K562 (cell line): ENCODE data around the gene ANO9. TPM values are rescaled to one million over a fixed set of nuclear protein-coding genes. Genes with fewer than 3 reads are reported as not detected.

Experiments used
- ATAC-seq: fragments of 200-7000 bp; cut with Tn5 transposase; 3 replicates; pipeline ENCODE4 v1.9.1; 2020; ENCODE audit warnings: moderate library complexity
- BruUV-seq: library from RNA; stranded (reverse); fragments of 400-500 nt; replicated peaks from 2 replicates; lab custom pipeline; 2021; lab: Mats Ljungman, UMichigan
- CTCF ChIA-PET: fragments of 300-600 bp; formaldehyde crosslinking; extraction: SDS; loops from one replicate; lab custom pipeline; 2021; ENCODE audit warnings: low intra/inter-chr PET ratio; lab: Yijun Ruan, JAX
- POLR2A ChIA-PET: fragments of 300-600, 350-650 bp; sonication (Branson Sonifier 250); formaldehyde crosslinking; extraction: SDS; loops from one replicate; lab custom pipeline; 2021; ENCODE audit warnings: antibody characterized with exemption, inconsistent platforms; lab: Yijun Ruan, JAX
- DNase-seq, 4 experiments: peaks; one replicate each; pipeline versions ENCODE4 v3.0.0 to v3.0.0-alpha.2; 2011 to 2018; ENCODE audit warnings: low spot score in 3 of 4, mixed read lengths in 3 of 4; ENCODE audit errors: extremely low read depth in 1 of 4
- FAIRE-seq: peaks from 2 replicates; lab custom pipeline; 2011; peaks lifted over from hg19 to GRCh38; lab: Jason Lieb, UNC
- H2AFZ ChIP-seq: 2 replicates; pipeline ENCODE4 v1.6.0; 2011; ENCODE audit warnings: low read depth, low read length, control low read depth, inconsistent platforms
- H3K27ac ChIP-seq: fragments of 200-600 bp; 3 replicates; pipeline ENCODE4 v1.8.0; 2011; ENCODE audit warnings: low read depth, mild to moderate bottlenecking, control low read depth, inconsistent platforms, low read length, moderate library complexity, mixed read lengths; ENCODE audit errors: extremely low read depth
- H3K27me3 ChIP-seq, 2 experiments: fragments of 300-600 bp in 1 of 2; 2 replicates in 1 of 2; 3 replicates in 1 of 2; pipeline versions ENCODE4 v1.6.0 to v1.8.0; 2011; ENCODE audit warnings: inconsistent platforms in 2 of 2, low read length in 2 of 2, mild to moderate bottlenecking in 1 of 2, mixed read lengths in 1 of 2, moderate library complexity in 1 of 2; ENCODE audit not compliant: control insufficient read depth in 2 of 2, insufficient read depth in 2 of 2
- H3K36me3 ChIP-seq: fragments of 300-600 bp; 3 replicates; pipeline ENCODE4 v1.8.0; 2011; ENCODE audit warnings: mild to moderate bottlenecking, low read length, inconsistent platforms; ENCODE audit not compliant: control insufficient read depth, insufficient read depth
- H3K4me1 ChIP-seq, 2 experiments: fragments of 200-600 bp in 1 of 2; replicated peaks in 1 of 2; 2 replicates in 1 of 2; 3 replicates in 1 of 2; pipeline versions ENCODE4 v1.5.1 to v1.8.0; 2011; ENCODE audit warnings: inconsistent platforms in 2 of 2, low read length in 2 of 2, mild to moderate bottlenecking in 1 of 2, mixed read lengths in 1 of 2, moderate library complexity in 1 of 2; ENCODE audit not compliant: control insufficient read depth in 2 of 2, insufficient read depth in 2 of 2
- H3K4me2 ChIP-seq: 2 replicates; pipeline ENCODE4 v1.6.1; 2011; ENCODE audit warnings: low read length, control low read depth, inconsistent platforms, mixed read lengths; ENCODE audit not compliant: insufficient read depth
- H3K4me3 ChIP-seq: fragments of 200-600 bp; sonication (generic), shearing (Covaris generic); 2 replicates; pipeline ENCODE4 v1.5.1; 2016; ENCODE audit warnings: control low read depth, inconsistent platforms
- H3K79me2 ChIP-seq: fragments of 200-600 bp; 3 replicates; pipeline ENCODE4 v1.8.0; 2011; ENCODE audit warnings: low read length, inconsistent platforms; ENCODE audit not compliant: control insufficient read depth, insufficient read depth
- H3K9ac ChIP-seq, 2 experiments: 2 replicates each; pipeline versions ENCODE4 v1.6.0 to v1.6.1; 2011; ENCODE audit warnings: low read depth in 2 of 2, low read length in 2 of 2, control low read depth in 1 of 2, inconsistent platforms in 1 of 2, mild to moderate bottlenecking in 1 of 2, mixed read lengths in 1 of 2; ENCODE audit not compliant: insufficient read depth in 1 of 2
- H3K9me1 ChIP-seq: one replicate; pipeline ENCODE4 v1.6.0; 2011; ENCODE audit warnings: inconsistent platforms, mild to moderate bottlenecking, low read length, moderate library complexity; ENCODE audit not compliant: control insufficient read depth, insufficient read depth
- H3K9me3 ChIP-seq: replicated peaks from 2 replicates; pipeline ENCODE4 v1.5.1; 2011; ENCODE audit warnings: low read depth, low read length, inconsistent platforms; ENCODE audit not compliant: control insufficient read depth, insufficient read depth
- H4K20me1 ChIP-seq: replicated peaks from 2 replicates; pipeline ENCODE4 v1.6.1; 2011; ENCODE audit warnings: low read length, inconsistent platforms, mixed read lengths; ENCODE audit not compliant: control insufficient read depth, insufficient read depth
- FOSL1 ChIP-seq: fragments of 200-800 bp; sonication (Bioruptor generic); conservative IDR thresholded peaks from 2 replicates; pipeline ENCODE4 v1.6.1; 2016; ENCODE audit warnings: missing genetic modification characterization, missing compliant biosample characterization
- FOXJ3 ChIP-seq: sonication (generic); formaldehyde crosslinking; IDR thresholded peaks from 2 replicates; pipeline ENCODE4 v1.4.0; 2020; ENCODE audit warnings: mild to moderate bottlenecking, missing genetic modification reagents
- SIRT6 ChIP-seq: IDR thresholded peaks from one replicate; pipeline ENCODE4 v1.6.1; 2012; ENCODE audit warnings: low read depth, mild to moderate bottlenecking, control low read depth, inconsistent platforms, low read length, moderate library complexity
- SLC30A9 ChIP-seq: fragments of 250-450 bp; sonication (Bioruptor Pico); IDR thresholded peaks from 2 replicates; pipeline ENCODE4 v1.8.0; 2022; ENCODE audit warnings: mild to moderate bottlenecking, moderate library complexity
- TFAM ChIP-seq: fragments of 250-450 bp; sonication (Bioruptor Pico); conservative IDR thresholded peaks from 2 replicates; pipeline ENCODE4 v1.5.0; 2021; ENCODE audit warnings: mild to moderate bottlenecking, moderate library complexity
- ZNF561 ChIP-seq: fragments of 450-650 bp; formaldehyde crosslinking; conservative IDR thresholded peaks from 2 replicates; pipeline ENCODE4 v1.4.0; 2020; ENCODE audit warnings: mild to moderate bottlenecking, moderate library complexity
- ZNF586 ChIP-seq: fragments of 450-650 bp; formaldehyde crosslinking; conservative IDR thresholded peaks from 2 replicates; pipeline ENCODE4 v1.4.0; 2020; ENCODE audit warnings: mild to moderate bottlenecking, moderate library complexity
- WGBS: fragments of 100-300 bp; shearing (Covaris generic); methylation state at CpG from one replicate; pipeline ENCODE4 v1.1.6; 2016; ENCODE audit warnings: low coverage, mixed read lengths; ENCODE audit not compliant: insufficient coverage; ENCODE audit errors: missing lambda C conversion rate; 5-methylcytosine and 5-hydroxymethylcytosine counted together
- in situ Hi-C: fragments of 300-500 bp; cut with MboI; formaldehyde crosslinking; loops from 4 replicates; pipeline ENCODE4 v1.15.0; 2018; ENCODE audit warnings: inconsistent platforms, mixed read lengths
- intact Hi-C: fragments of 100-400 bp; cut with micrococcal nuclease; formaldehyde crosslinking; loops from 2 replicates; pipeline ENCODE4 v1.14.2; 2022
- polyA plus RNA-seq, 8 experiments: library from polyadenylated mRNA; depleted of rRNA in 4 of 8; stranded (reverse) in 5 of 8; unstranded in 3 of 8; fragments of >200 nt; fragmentation: Nextera tagmentation in 2 of 8; fragmentation: Illumina TruSeq in 1 of 8; extraction: Ambion mirVana in 2 of 8; extraction: Trizol in 1 of 8; gene quantifications; 2 replicates each; pipeline versions ENCODE4 v1.2.1 to v1.2.3, GENCODE V29; 2011 to 2014; ENCODE audit warnings: inconsistent platforms in 1 of 8, missing spikeins in 1 of 8
- total RNA-seq, 7 experiments: library from RNA; depleted of rRNA in 6 of 7; stranded (reverse); fragments of >200 nt in 6 of 7; fragmentation: Illumina TruSeq in 2 of 7; extraction: Trizol in 2 of 7; gene quantifications; 2 replicates each; pipeline versions ENCODE4 v1.2.1 to v1.2.3, GENCODE V29; 2011 to 2021; ENCODE audit warnings: low replicate concordance in 1 of 7
- TF ChIP-seq, protein P1 (sequence below), 2 experiments: fragments of 450-650 bp; formaldehyde crosslinking in 1 of 2; IDR thresholded peaks; 2 replicates each; pipeline versions ENCODE4 v1.4.0 to v1.6.1; 2014 to 2020; ENCODE audit warnings: mild to moderate bottlenecking in 2 of 2, borderline replicate concordance in 1 of 2, low read depth in 1 of 2
- TF ChIP-seq, protein P2 (sequence below), 2 experiments: fragments of 250-450 bp in 1 of 2; fragments of 450-650 bp in 1 of 2; sonication (Bioruptor Pico) in 1 of 2; IDR thresholded peaks; 2 replicates each; pipeline versions ENCODE4 v1.6.1 to v1.8.0; 2016 to 2021; ENCODE audit warnings: mild to moderate bottlenecking in 2 of 2, moderate library complexity in 2 of 2, missing compliant biosample characterization in 1 of 2, missing genetic modification characterization in 1 of 2
- TF ChIP-seq, protein P3 (sequence below), 2 experiments: fragments of 450-650 bp in 1 of 2; IDR thresholded peaks; 2 replicates each; pipeline ENCODE4 v1.6.1; 2011 to 2017; ENCODE audit warnings: low read depth in 2 of 2, antibody characterized with exemption in 1 of 2, borderline replicate concordance in 1 of 2, low read length in 1 of 2, mild to moderate bottlenecking in 1 of 2, mixed read lengths in 1 of 2; ENCODE audit not compliant: control insufficient read depth in 1 of 2

The ANO9 gene
- total and polyA plus RNA-seq, 9 of the 15 experiments (the other 6 are each of a cell fraction or from before 2014, with no cell fraction given): 0.20 to 14.5 (median 4.5) TPM

DNA sequence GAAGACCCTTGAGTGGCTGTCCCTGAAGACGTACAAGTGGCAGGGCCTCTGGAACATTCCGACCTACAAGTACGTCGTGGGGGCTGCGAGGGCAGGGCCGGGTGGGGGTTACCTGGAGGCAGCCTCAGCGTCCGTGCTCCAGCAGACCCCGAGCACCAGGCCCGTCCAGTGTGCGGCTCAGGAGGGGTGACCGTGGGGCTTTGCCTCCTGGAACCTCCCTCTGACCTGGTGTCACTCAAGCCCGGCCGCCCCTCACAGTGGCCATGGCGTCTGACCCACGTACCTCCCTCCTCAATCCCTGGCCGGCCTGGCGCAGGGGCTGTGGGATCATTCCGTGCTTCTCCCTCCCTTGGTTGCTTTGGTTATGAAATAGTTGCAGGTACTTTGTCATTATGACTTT lies 46.8 kb upstream of the ANO9 start:
- H3K79me2 ChIP-seq: peaks cover 11% of the 10 kb centered on the region
- POLR2A ChIA-PET: no interaction called here
- TF ChIP-seq SLC30A9 (CRISPR knock-in tag) (no peak), ZNF561 (CRISPR knock-in tag) (no peak), TFAM (CRISPR knock-in tag) (no peak), ZNF586 (CRISPR knock-in tag) (no peak), FOSL1 (tag) (no peak), FOXJ3 (CRISPR knock-in tag) (no peak), SIRT6 (no peak)
- TF ChIP-seq, protein P1, sequence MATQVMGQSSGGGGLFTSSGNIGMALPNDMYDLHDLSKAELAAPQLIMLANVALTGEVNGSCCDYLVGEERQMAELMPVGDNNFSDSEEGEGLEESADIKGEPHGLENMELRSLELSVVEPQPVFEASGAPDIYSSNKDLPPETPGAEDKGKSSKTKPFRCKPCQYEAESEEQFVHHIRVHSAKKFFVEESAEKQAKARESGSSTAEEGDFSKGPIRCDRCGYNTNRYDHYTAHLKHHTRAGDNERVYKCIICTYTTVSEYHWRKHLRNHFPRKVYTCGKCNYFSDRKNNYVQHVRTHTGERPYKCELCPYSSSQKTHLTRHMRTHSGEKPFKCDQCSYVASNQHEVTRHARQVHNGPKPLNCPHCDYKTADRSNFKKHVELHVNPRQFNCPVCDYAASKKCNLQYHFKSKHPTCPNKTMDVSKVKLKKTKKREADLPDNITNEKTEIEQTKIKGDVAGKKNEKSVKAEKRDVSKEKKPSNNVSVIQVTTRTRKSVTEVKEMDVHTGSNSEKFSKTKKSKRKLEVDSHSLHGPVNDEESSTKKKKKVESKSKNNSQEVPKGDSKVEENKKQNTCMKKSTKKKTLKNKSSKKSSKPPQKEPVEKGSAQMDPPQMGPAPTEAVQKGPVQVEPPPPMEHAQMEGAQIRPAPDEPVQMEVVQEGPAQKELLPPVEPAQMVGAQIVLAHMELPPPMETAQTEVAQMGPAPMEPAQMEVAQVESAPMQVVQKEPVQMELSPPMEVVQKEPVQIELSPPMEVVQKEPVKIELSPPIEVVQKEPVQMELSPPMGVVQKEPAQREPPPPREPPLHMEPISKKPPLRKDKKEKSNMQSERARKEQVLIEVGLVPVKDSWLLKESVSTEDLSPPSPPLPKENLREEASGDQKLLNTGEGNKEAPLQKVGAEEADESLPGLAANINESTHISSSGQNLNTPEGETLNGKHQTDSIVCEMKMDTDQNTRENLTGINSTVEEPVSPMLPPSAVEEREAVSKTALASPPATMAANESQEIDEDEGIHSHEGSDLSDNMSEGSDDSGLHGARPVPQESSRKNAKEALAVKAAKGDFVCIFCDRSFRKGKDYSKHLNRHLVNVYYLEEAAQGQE (IDR thresholded peaks at IDR 0.05; ENCODE audit: borderline replicate concordance): no peak
- TF ChIP-seq, protein P1 (CRISPR knock-in tag; IDR thresholded peaks at IDR 0.05; ENCODE audit: low read depth): no peak
- TF ChIP-seq, protein P2, sequence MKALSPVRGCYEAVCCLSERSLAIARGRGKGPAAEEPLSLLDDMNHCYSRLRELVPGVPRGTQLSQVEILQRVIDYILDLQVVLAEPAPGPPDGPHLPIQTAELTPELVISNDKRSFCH (CRISPR knock-in tag; IDR thresholded peaks at IDR 0.05): no peak
- TF ChIP-seq, protein P2 (tag; IDR thresholded peaks at IDR 0.05): no peak
- TF ChIP-seq, protein P3, sequence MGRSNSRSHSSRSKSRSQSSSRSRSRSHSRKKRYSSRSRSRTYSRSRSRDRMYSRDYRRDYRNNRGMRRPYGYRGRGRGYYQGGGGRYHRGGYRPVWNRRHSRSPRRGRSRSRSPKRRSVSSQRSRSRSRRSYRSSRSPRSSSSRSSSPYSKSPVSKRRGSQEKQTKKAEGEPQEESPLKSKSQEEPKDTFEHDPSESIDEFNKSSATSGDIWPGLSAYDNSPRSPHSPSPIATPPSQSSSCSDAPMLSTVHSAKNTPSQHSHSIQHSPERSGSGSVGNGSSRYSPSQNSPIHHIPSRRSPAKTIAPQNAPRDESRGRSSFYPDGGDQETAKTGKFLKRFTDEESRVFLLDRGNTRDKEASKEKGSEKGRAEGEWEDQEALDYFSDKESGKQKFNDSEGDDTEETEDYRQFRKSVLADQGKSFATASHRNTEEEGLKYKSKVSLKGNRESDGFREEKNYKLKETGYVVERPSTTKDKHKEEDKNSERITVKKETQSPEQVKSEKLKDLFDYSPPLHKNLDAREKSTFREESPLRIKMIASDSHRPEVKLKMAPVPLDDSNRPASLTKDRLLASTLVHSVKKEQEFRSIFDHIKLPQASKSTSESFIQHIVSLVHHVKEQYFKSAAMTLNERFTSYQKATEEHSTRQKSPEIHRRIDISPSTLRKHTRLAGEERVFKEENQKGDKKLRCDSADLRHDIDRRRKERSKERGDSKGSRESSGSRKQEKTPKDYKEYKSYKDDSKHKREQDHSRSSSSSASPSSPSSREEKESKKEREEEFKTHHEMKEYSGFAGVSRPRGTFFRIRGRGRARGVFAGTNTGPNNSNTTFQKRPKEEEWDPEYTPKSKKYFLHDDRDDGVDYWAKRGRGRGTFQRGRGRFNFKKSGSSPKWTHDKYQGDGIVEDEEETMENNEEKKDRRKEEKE (IDR thresholded peaks at IDR 0.05; ENCODE audit: borderline replicate concordance in 1 of 2, control insufficient read depth in 1 of 2, low read depth in 2 of 2, low read length in 1 of 2): no peak

More for the DNA sequence above, 46.8 kb upstream of the ANO9 start:
- Histone ChIP-seq H3K9me3 (peaks cover 6% of the 10 kb centered on the region), H3K27ac (no peak overlapping the region), H3K9me1 (no peaks in the 10 kb centered on the region), H3K4me1 (peaks cover 0 to 31% of the 10 kb centered on the region in 2 experiments; a peak in 2 of 5 replicates), H3K27me3 (no peaks in the 10 kb centered on the region), H3K4me2 (no peak overlapping the region), H4K20me1 (no peaks in the 10 kb centered on the region), H3K4me3 (no peak overlapping the region), H3K36me3 (peaks cover 63% of the 10 kb centered on the region; the same call in 2 of the 3 replicates), H3K9ac (no peak overlapping the region), H2AFZ (no peak overlapping the region)
- ATAC-seq (no peak), DNase-seq (no peak), FAIRE-seq (no peak)
- in situ Hi-C loops: no loop called here
- BruUV-seq: no TSS peak
- WGBS: 97% methylated on average over 18 of the region's 19 CpGs
- CTCF ChIA-PET: no interaction called here
- intact Hi-C loops: no loop called here
